Neural cell (in vitro differentiated cells): ENCODE measurements around the gene PLD1. TPM values are rescaled to one million over a fixed set of nuclear protein-coding genes. Genes with fewer than 3 reads are reported as not detected.

Source experiments
- H2AFZ ChIP-seq: fragments of 200-600, 300-800 bp; sonication (generic), shearing (Covaris generic); 2 replicates; pipeline ENCODE4 v1.6.0; 2014; ENCODE audit warnings: low read depth, mild to moderate bottlenecking, antibody characterized with exemption, low read length, moderate library complexity
- H3F3A ChIP-seq: fragments of 200-600 bp; shearing (Covaris generic); 2 replicates; pipeline ENCODE4 v1.6.1; 2016; ENCODE audit warnings: mild to moderate bottlenecking, moderate library complexity, mixed read lengths, antibody characterized with exemption, low read length; ENCODE audit not compliant: insufficient read depth, poor library complexity, severe bottlenecking
- H3K27ac ChIP-seq: fragments of 200-600, 300-800 bp; sonication (generic), shearing (Covaris generic); 2 replicates; pipeline ENCODE4 v1.5.1; 2014; ENCODE audit warnings: mild to moderate bottlenecking, low read length, moderate library complexity
- H3K27me3 ChIP-seq: fragments of 300-800, 200-600 bp; sonication (generic), shearing (Covaris generic); 2 replicates; pipeline ENCODE4 v1.6.0; 2014; ENCODE audit warnings: mild to moderate bottlenecking, low read depth, low read length, moderate library complexity; ENCODE audit not compliant: insufficient read depth
- H3K36me3 ChIP-seq: fragments of 300-800, 200-600 bp; sonication (generic), shearing (Covaris generic); 2 replicates; pipeline ENCODE4 v1.5.1; 2014; ENCODE audit warnings: mild to moderate bottlenecking, antibody characterized with exemption, low read length, moderate library complexity; ENCODE audit not compliant: insufficient read depth
- H3K4me2 ChIP-seq: fragments of 300-800, 200-600 bp; sonication (generic), shearing (Covaris generic); 2 replicates; pipeline ENCODE4 v1.6.0; 2014; ENCODE audit warnings: mild to moderate bottlenecking, low read length
- H3K4me3 ChIP-seq: fragments of 300-800, 200-600 bp; sonication (generic), shearing (Covaris generic); 2 replicates; pipeline ENCODE4 v1.5.1; 2014; ENCODE audit warnings: mild to moderate bottlenecking, low read length, moderate library complexity
- H3K79me2 ChIP-seq: fragments of 200-600 bp; shearing (Covaris generic); replicated peaks from 2 replicates; pipeline ENCODE4 v1.6.0; 2014; ENCODE audit warnings: mild to moderate bottlenecking, low read length, moderate library complexity; ENCODE audit not compliant: insufficient read depth
- H3K9ac ChIP-seq: fragments of 300-800, 200-600 bp; sonication (generic), shearing (Covaris generic); 2 replicates; pipeline ENCODE4 v1.6.1; 2016; ENCODE audit warnings: mild to moderate bottlenecking, low read length, mixed read lengths
- H3K9me2 ChIP-seq: fragments of 200-600 bp; shearing (Covaris generic); 2 replicates; pipeline ENCODE4 v1.6.1; 2016; ENCODE audit warnings: mild to moderate bottlenecking, low read length, mixed read lengths; ENCODE audit not compliant: insufficient read depth
- H3K9me3 ChIP-seq: fragments of 200-600, 300-800 bp; sonication (generic), shearing (Covaris generic); 2 replicates; pipeline ENCODE4 v1.6.1; 2016; ENCODE audit warnings: mild to moderate bottlenecking, mixed run types, low read length, moderate library complexity, mixed read lengths
- H4K20me1 ChIP-seq: fragments of 200-600 bp; shearing (Covaris generic); 2 replicates; pipeline ENCODE4 v1.6.1; 2016; ENCODE audit warnings: mild to moderate bottlenecking, mixed run types; ENCODE audit not compliant: insufficient read depth
- EP300 ChIP-seq: fragments of 450-650 bp; conservative IDR thresholded peaks from 2 replicates; pipeline ENCODE4 v1.6.1; 2014; ENCODE audit warnings: antibody characterized with exemption, mild to moderate bottlenecking, moderate library complexity; ENCODE audit not compliant: poor library complexity, severe bottlenecking
- EZH2 ChIP-seq: fragments of 200-600, 300-800 bp; shearing (Covaris generic), sonication (generic); IDR thresholded peaks from 2 replicates; pipeline ENCODE4 v1.6.1; 2014; ENCODE audit warnings: antibody characterized with exemption, low read length, borderline replicate concordance, mild to moderate bottlenecking; ENCODE audit not compliant: insufficient read depth, poor library complexity, severe bottlenecking
- MXI1 ChIP-seq: fragments of 450-650 bp; conservative IDR thresholded peaks from 2 replicates; pipeline ENCODE4 v1.6.1; 2014; ENCODE audit warnings: antibody characterized with exemption, mild to moderate bottlenecking; ENCODE audit not compliant: poor library complexity, severe bottlenecking
- POLR2AphosphoS5 ChIP-seq: IDR thresholded peaks from 2 replicates; pipeline ENCODE4 v1.6.1; 2012
- RAD21 ChIP-seq: fragments of 450-650 bp; conservative IDR thresholded peaks from 2 replicates; pipeline ENCODE4 v1.6.1; 2014; ENCODE audit warnings: antibody characterized with exemption, mild to moderate bottlenecking, moderate library complexity
- SMC3 ChIP-seq: fragments of 450-650 bp; conservative IDR thresholded peaks from 2 replicates; pipeline ENCODE4 v1.6.1; 2014; ENCODE audit warnings: antibody characterized with exemption, mild to moderate bottlenecking, moderate library complexity; ENCODE audit not compliant: poor library complexity
- TAF1 ChIP-seq: IDR thresholded peaks from 2 replicates; pipeline ENCODE4 v1.6.1; 2012; ENCODE audit warnings: low read depth
- polyA plus RNA-seq: library from polyadenylated mRNA; depleted of rRNA; stranded (reverse); fragments of >200 nt; gene quantifications from 2 replicates; pipeline ENCODE4 v1.2.3, GENCODE V29; 2014
- TF ChIP-seq, protein P1 (sequence below): fragments of 450-650 bp; IDR thresholded peaks from 2 replicates; pipeline ENCODE4 v1.5.1; 2014; ENCODE audit warnings: antibody characterized with exemption, mild to moderate bottlenecking, moderate library complexity; ENCODE audit not compliant: poor library complexity, severe bottlenecking
- TF ChIP-seq, protein P2 (sequence below): IDR thresholded peaks from 2 replicates; pipeline ENCODE4 v1.6.1; 2012; ENCODE audit warnings: borderline replicate concordance

Gene PLD1
- polyA plus RNA-seq, 1 donor from 2014 or later, result 0.06 TPM

DNA sequence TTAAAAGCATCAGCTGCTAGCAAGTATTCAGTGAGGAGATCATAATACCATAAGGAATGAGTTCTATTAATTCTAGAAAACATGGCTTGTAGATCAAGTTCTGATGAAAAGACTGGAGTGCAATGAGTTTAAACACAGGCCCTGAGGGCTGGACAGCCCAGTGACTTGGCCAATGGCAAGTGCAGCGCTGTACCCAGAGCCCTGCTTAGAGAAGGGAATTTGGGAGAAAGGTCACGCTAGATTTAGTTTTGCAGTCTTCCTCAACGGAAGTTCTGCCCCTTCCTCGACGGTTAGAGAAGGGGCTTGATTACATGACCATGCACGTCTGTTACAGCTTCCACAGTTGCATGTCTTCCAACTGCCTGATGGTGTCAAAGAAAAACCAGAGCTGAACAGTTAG lies 36.9 kb upstream of the PLD1 start:
- Histone ChIP-seq H3K4me2 (no peak overlapping the region), H3K27ac (no peak overlapping the region), H3K27me3 (no peaks in the 10 kb centered on the region), H3K4me3 (no peak overlapping the region), H3K9me2 (no peaks in the 10 kb centered on the region), H3K36me3 (no peaks in the 10 kb centered on the region), H3F3A (no peaks in the 10 kb centered on the region), H2AFZ (no peak overlapping the region), H3K9me3 (no peaks in the 10 kb centered on the region), H3K79me2 (no peaks in the 10 kb centered on the region), H4K20me1 (no peaks in the 10 kb centered on the region), H3K9ac (no peak overlapping the region)
- TF ChIP-seq, protein P1, sequence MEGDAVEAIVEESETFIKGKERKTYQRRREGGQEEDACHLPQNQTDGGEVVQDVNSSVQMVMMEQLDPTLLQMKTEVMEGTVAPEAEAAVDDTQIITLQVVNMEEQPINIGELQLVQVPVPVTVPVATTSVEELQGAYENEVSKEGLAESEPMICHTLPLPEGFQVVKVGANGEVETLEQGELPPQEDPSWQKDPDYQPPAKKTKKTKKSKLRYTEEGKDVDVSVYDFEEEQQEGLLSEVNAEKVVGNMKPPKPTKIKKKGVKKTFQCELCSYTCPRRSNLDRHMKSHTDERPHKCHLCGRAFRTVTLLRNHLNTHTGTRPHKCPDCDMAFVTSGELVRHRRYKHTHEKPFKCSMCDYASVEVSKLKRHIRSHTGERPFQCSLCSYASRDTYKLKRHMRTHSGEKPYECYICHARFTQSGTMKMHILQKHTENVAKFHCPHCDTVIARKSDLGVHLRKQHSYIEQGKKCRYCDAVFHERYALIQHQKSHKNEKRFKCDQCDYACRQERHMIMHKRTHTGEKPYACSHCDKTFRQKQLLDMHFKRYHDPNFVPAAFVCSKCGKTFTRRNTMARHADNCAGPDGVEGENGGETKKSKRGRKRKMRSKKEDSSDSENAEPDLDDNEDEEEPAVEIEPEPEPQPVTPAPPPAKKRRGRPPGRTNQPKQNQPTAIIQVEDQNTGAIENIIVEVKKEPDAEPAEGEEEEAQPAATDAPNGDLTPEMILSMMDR, result no peak
- TF ChIP-seq TAF1, result no peak
- TF ChIP-seq POLR2AphosphoS5, result no peak
- TF ChIP-seq RAD21, result no peak
- no peak for TF ChIP-seq SMC3

DNA sequence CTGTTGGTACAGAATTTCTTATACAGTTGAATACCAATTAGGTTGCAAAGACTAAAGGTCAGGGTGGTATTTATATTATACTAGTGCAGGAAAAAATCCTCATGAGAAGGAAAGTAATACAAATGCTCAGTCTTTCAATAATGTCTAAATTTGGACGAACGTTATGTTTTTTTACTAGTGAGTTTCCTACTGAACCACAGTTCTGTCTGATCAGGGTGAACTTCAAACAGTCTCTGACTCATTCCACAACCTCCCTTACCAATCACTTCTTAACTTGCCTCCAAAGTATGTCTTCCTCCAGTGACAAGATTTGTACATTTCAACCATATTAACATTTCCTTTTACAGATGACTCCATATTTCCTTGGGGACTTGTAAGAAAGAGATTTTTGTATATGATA lies 36.3 kb upstream of the PLD1 start:
- no peaks in the 10 kb centered on the region for H3K27me3 ChIP-seq
- H3K4me3 ChIP-seq, result no peak overlapping the region
- H3F3A ChIP-seq, result no peaks in the 10 kb centered on the region
- no peak overlapping the region for H3K9ac ChIP-seq
- H3K27ac ChIP-seq, result no peak overlapping the region
- no peak overlapping the region for H3K4me2 ChIP-seq
- H3K36me3 ChIP-seq, result no peaks in the 10 kb centered on the region
- H2AFZ ChIP-seq, result no peak overlapping the region
- H3K9me2 ChIP-seq, result no peaks in the 10 kb centered on the region
- H3K79me2 ChIP-seq, result no peaks in the 10 kb centered on the region
- H3K9me3 ChIP-seq, result no peaks in the 10 kb centered on the region
- no peaks in the 10 kb centered on the region for H4K20me1 ChIP-seq
- TF ChIP-seq, protein P2, sequence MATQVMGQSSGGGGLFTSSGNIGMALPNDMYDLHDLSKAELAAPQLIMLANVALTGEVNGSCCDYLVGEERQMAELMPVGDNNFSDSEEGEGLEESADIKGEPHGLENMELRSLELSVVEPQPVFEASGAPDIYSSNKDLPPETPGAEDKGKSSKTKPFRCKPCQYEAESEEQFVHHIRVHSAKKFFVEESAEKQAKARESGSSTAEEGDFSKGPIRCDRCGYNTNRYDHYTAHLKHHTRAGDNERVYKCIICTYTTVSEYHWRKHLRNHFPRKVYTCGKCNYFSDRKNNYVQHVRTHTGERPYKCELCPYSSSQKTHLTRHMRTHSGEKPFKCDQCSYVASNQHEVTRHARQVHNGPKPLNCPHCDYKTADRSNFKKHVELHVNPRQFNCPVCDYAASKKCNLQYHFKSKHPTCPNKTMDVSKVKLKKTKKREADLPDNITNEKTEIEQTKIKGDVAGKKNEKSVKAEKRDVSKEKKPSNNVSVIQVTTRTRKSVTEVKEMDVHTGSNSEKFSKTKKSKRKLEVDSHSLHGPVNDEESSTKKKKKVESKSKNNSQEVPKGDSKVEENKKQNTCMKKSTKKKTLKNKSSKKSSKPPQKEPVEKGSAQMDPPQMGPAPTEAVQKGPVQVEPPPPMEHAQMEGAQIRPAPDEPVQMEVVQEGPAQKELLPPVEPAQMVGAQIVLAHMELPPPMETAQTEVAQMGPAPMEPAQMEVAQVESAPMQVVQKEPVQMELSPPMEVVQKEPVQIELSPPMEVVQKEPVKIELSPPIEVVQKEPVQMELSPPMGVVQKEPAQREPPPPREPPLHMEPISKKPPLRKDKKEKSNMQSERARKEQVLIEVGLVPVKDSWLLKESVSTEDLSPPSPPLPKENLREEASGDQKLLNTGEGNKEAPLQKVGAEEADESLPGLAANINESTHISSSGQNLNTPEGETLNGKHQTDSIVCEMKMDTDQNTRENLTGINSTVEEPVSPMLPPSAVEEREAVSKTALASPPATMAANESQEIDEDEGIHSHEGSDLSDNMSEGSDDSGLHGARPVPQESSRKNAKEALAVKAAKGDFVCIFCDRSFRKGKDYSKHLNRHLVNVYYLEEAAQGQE, result no peak
- no peak for TF ChIP-seq MXI1
- no peak for TF ChIP-seq SMC3
- TF ChIP-seq RAD21, result no peak
- no peak for TF ChIP-seq EP300
- TF ChIP-seq POLR2AphosphoS5, result peak; percentile 25

DNA sequence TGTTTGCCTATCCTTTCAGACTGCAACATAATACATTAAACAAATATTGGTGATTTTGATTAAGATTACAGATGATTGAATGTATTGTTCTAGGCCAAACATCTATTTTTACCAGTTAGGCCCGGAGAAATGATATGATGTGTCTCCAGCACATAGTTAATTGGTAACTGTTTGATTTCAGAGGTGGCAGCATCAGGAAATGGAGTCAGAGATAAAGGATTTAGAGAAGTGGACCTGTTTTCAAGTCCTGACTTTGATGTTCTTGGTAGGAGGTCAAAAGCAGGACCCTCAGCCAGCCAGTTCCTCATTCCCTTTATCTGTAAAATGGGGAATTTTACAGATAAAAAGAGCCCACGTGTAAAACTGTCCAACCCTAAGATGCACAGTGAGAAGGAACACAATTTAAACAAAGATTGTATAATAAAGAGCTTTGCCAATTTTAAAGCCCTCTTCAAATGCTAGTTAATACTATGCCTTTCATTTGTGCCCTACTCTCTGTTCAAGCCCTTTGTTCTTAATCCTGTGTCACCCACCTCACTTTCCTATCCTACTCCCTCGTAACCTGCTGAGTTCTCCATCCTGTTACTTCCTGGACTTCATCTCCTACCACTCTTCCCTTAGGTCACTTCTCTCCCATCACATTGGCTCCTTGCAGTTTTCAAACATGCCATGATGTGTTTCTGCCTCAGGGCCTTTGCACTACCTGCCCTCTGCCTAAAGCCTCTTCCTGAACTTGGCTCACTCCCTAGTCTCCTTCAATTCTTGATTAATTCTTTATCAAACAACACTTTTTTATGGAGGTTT lies 35.4 kb upstream of the PLD1 start:
- no peak overlapping the region for H3K4me3 ChIP-seq
- no peak for TF ChIP-seq POLR2AphosphoS5
- TF ChIP-seq SMC3, result no peak
- no peak for TF ChIP-seq MXI1
- no peak for TF ChIP-seq RAD21
- TF ChIP-seq EZH2, result no peak
- TF ChIP-seq, protein P1, result no peak
- no peak for TF ChIP-seq TAF1
- TF ChIP-seq, protein P2, result no peak
- TF ChIP-seq EP300, result no peak
- no peak overlapping the region for H3K4me2 ChIP-seq
- H3K9me2 ChIP-seq, result no peaks in the 10 kb centered on the region
- H3K79me2 ChIP-seq, result no peaks in the 10 kb centered on the region
- no peak overlapping the region for H2AFZ ChIP-seq
- H3K27me3 ChIP-seq, result no peaks in the 10 kb centered on the region
- no peaks in the 10 kb centered on the region for H4K20me1 ChIP-seq
- no peaks in the 10 kb centered on the region for H3K9me3 ChIP-seq
- H3K27ac ChIP-seq, result no peak overlapping the region
- H3F3A ChIP-seq, result no peaks in the 10 kb centered on the region
- no peak overlapping the region for H3K9ac ChIP-seq
- H3K36me3 ChIP-seq, result no peaks in the 10 kb centered on the region
